Prostate gland (tissue), 2 donors: ENCODE results near the gene TXNL4A. TPM values are rescaled to one million over a fixed set of nuclear protein-coding genes. Genes with fewer than 3 reads are reported as not detected.

ENCODE experiments used
- DNase-seq: peaks from one replicate; pipeline ENCODE4 v3.0.0-alpha.2; 2019; ENCODE audit warnings: low spot score
- H3K27ac ChIP-seq, 2 donors: fragments of 200-600 bp; sonication (generic); 2 replicates each; pipeline ENCODE4 v1.5.1; 2017 to 2019
- H3K27me3 ChIP-seq: fragments of 200-600 bp; sonication (generic); replicated peaks from 2 replicates; pipeline ENCODE4 v1.5.1; 2019; ENCODE audit not compliant: insufficient read depth
- H3K36me3 ChIP-seq, 2 donors: fragments of 200-600 bp; sonication (generic); 1 replicate in 1 of 2; 2 replicates in 1 of 2; pipeline versions ENCODE4 v1.5.1 to v1.8.1; 2017 to 2019
- H3K4me1 ChIP-seq: fragments of 200-600 bp; sonication (generic); replicated peaks from 2 replicates; pipeline ENCODE4 v1.5.1; 2019
- H3K4me3 ChIP-seq, 2 donors: fragments of 200-600 bp; sonication (generic); 2 replicates each; pipeline ENCODE4 v1.5.1; 2017 to 2019
- H3K9me3 ChIP-seq: fragments of 200-600 bp; sonication (generic); 2 replicates; pipeline ENCODE4 v1.5.1; 2017
- POLR2A ChIP-seq: fragments of 450-650 bp; IDR thresholded peaks from one replicate; pipeline ENCODE4 v1.6.1; 2016; ENCODE audit warnings: antibody characterized with exemption, mild to moderate bottlenecking
- POLR2AphosphoS5 ChIP-seq: sonication (generic); formaldehyde crosslinking; IDR thresholded peaks from one replicate; pipeline ENCODE4 v1.6.1; 2017; ENCODE audit warnings: antibody characterized with exemption
- WGBS: methylation state at CpG from one replicate; pipeline ENCODE4 v1.1.5; 2018; 5-methylcytosine and 5-hydroxymethylcytosine counted together
- intact Hi-C: fragments of 100-400 bp; cut with DNase I; formaldehyde crosslinking; loops from one replicate; pipeline ENCODE4 v1.14.2; 2022
- total RNA-seq, 2 donors: library from RNA; depleted of rRNA; stranded (reverse); fragments of >200 nt; gene quantifications; one replicate each; pipeline ENCODE4 v1.1.0, GENCODE V29; 2016
- TF ChIP-seq, protein P1 (sequence below), 4 experiments: fragments of 200-600 bp in 2 of 4; fragments of 450-650 bp in 2 of 4; sonication (generic) in 2 of 4; IDR thresholded peaks; 1 replicate in 3 of 4; 2 replicates in 1 of 4; pipeline ENCODE4 v1.5.1; 2016 to 2019; ENCODE audit warnings: antibody characterized with exemption in 4 of 4, mild to moderate bottlenecking in 2 of 4, moderate library complexity in 2 of 4

Gene TXNL4A
- total RNA-seq, 2 donors from 2014 or later = 25.4 to 35.2 TPM

DNA sequence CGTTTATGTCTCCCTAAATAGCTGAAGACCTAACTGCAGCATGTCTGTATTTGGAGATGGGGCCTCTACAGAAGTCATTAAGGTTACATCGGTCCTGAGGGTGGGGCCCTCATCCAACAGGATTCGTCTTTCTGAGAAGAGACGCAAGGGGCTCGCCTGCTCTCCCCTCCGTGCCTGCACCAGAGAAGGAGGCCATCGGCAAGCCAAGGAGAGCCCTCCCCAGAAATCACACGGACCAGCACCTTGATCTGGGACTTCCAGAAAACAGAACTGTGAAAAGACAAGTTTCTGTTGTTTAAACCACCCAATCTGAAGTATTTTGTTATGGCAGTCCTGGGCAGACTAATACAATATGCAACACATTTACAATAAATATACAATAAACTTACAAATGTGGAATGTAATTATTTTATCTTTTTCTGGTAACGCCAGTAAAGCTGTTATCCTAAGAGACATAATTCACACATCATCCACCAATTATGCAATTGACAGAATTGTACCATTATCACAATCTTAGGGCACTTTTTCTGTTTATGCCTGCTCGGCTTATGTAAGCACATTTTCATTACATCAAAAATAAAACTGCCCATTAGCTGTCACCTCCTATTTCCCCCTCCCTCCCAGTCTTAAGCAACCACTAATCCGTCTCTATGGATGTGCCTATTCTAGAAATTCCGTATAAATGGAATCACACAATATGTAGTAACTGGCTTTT, 17.8 kb downstream of the TXNL4A start:
- 86% methylated on average over 12 of the region's 12 CpGs for WGBS
- H3K4me3 ChIP-seq = no peak overlapping the region
- H3K27ac ChIP-seq = no peak overlapping the region
- no peaks in the 10 kb centered on the region for H3K36me3 ChIP-seq
- no peak for DNase-seq
- intact Hi-C loops = no loop called here
- no peaks in the 10 kb centered on the region for H3K27me3 ChIP-seq
- no peaks in the 10 kb centered on the region for H3K4me1 ChIP-seq
- no peak for TF ChIP-seq POLR2A
- no peak for TF ChIP-seq POLR2AphosphoS5
- TF ChIP-seq, protein P1, sequence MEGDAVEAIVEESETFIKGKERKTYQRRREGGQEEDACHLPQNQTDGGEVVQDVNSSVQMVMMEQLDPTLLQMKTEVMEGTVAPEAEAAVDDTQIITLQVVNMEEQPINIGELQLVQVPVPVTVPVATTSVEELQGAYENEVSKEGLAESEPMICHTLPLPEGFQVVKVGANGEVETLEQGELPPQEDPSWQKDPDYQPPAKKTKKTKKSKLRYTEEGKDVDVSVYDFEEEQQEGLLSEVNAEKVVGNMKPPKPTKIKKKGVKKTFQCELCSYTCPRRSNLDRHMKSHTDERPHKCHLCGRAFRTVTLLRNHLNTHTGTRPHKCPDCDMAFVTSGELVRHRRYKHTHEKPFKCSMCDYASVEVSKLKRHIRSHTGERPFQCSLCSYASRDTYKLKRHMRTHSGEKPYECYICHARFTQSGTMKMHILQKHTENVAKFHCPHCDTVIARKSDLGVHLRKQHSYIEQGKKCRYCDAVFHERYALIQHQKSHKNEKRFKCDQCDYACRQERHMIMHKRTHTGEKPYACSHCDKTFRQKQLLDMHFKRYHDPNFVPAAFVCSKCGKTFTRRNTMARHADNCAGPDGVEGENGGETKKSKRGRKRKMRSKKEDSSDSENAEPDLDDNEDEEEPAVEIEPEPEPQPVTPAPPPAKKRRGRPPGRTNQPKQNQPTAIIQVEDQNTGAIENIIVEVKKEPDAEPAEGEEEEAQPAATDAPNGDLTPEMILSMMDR (IDR thresholded peaks at IDR 0.05) = no peak
- no peaks in the 10 kb centered on the region for H3K9me3 ChIP-seq

DNA sequence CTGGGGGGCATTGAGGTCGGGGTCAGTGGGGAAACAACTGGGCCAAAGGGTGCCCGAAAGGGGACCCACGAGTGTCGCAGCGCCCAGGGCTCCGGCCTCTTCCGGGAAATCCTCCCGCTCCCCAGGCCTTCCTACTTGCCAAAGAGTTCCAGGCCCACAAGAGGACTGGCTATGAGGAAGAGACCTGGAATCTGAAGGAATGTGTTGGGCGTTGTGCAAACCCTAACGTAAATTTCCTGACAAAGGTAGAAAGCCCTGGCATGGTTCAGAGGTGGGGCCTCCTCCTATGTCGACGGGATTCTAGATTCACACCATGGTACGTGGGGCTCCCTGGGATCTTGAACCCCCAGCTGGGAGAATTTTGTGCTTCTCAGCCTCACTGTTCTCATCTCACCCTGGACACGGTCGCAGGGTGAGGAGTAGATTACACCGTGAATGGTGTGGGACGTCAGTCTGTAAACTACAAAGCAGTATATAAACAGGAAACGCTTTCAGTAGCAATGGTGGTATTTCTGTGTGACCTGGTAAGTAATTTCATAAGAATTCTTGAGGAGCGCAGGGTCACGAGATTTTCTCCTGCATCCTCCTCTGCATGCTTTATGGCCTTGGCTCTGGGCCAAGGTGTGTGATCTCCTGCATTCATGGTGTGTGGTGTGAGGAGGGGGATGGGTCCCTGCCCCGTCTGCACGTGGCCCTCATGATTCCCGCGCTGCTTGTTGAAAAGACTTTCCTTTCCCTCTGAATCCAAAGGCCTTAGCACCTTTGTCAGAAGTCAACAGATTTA, 23.1 kb downstream of the TXNL4A start:
- H3K36me3 ChIP-seq = no peaks in the 10 kb centered on the region
- H3K9me3 ChIP-seq = no peaks in the 10 kb centered on the region
- no peak for DNase-seq
- peak overlapping the region; percentile 81 to 88 for H3K27ac ChIP-seq
- 6% methylated on average over 24 of the region's 24 CpGs for WGBS
- no peaks in the 10 kb centered on the region for H3K27me3 ChIP-seq
- H3K4me3 ChIP-seq = peak overlapping the region; percentile 59 to 75
- TF ChIP-seq POLR2AphosphoS5 (peak; percentile 33), POLR2A (no peak)
- intact Hi-C loops = no loop called here
- peaks cover 2% of the 10 kb centered on the region for H3K4me1 ChIP-seq

- Histone ChIP-seq H3K27ac (peak within 1 kb of the TSS; percentile 81 to 88), H3K4me1 (peaks cover 2% of the 10 kb centered on the region), H3K27me3 (no peaks in the 10 kb centered on the region), H3K9me3 (no peaks in the 10 kb centered on the region), H3K4me3 (peak within 1 kb of the TSS; percentile 59 to 75), H3K36me3 (no peaks in the 10 kb centered on the region)
- TF ChIP-seq POLR2AphosphoS5 (peak; percentile 15), POLR2A (peak; percentile 79)
- TF ChIP-seq, protein P1 (IDR thresholded peaks at IDR 0.05) = peak in 2 of 4 experiments; percentile 45 to 53
- peak; percentile 56 for DNase-seq
- 4% methylated on average over 20 of the region's 73 CpGs for WGBS
- intact Hi-C loops = no loop called here
These were observed 23.8 kb downstream of the TXNL4A start, which contains the start of gene HSBP1L1 for GRCh38 chr18:79964330-79965118. Gene HSBP1L1, plus strand, starts transcription at chr18:79964643. Its CDS starts 93 bp downstream, at chr18:79964736.

- H3K27me3 ChIP-seq = no peaks in the 10 kb centered on the region
- H3K4me3 ChIP-seq = peak overlapping the region; percentile 59 to 75
- intact Hi-C loops = no loop called here
- H3K36me3 ChIP-seq = no peaks in the 10 kb centered on the region
- H3K27ac ChIP-seq = peak overlapping the region; percentile 81 to 88
- TF ChIP-seq, protein P1 (IDR thresholded peaks at IDR 0.05) = no peak
- TF ChIP-seq POLR2AphosphoS5 = no peak
- TF ChIP-seq POLR2A = no peak
- WGBS = 80% methylated on average over 29 of the region's 30 CpGs
- no peak for DNase-seq
- peaks cover 2% of the 10 kb centered on the region for H3K4me1 ChIP-seq
- no peaks in the 10 kb centered on the region for H3K9me3 ChIP-seq
These were observed 24.6 kb downstream of the TXNL4A start for GRCh38 chr18:79963658-79964329.
